ENCODE measurements around the gene GSC. TPM values are rescaled to one million over a fixed set of nuclear protein-coding genes. Genes with fewer than 3 reads are reported as not detected.
A peak's percentile ranks its signal among the peaks of the same experiment; 100 is the strongest.
"Not testable (repeated sequence)": the region's sequence is repeated elsewhere in the genome, so short reads cannot be mapped to it uniquely, and the experiment has no call there.

GSC gene
- total RNA-seq, 1 experiment from 2014 or later: not detected

DNA sequence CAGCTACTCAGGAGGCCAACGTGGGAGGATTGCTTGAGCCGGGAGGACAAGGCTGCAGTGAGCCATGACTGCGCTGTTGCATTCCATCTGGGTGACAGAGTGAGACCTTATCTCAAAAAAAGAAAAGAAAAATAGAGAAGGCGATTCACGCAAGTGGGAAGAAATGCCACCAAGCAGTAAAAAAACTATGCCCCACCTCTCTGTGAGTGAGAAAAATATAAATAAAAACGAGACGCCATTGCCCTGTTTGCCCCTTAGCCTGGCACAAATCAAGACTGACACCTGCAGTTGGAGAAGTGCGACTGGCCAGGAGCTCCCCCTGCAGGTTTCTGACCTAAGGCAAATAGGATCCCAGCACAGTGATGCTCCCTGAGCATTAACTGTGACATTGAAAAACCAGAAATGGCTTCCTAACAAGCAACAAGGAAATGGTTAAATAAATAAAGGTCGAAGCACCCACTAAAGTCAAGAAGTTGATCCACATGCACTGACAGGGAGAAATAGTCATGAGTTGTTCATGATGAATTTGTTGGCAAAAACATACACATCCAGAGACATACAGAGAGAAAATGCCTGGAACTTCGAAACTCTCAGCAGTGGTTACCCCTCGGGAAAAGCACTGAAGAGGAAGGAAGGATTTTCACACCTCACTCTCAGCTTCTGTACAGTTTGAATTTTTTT, 21.1 kb downstream of the GSC start:
- H3K9me3 ChIP-seq: no peaks in the 10 kb centered on the region
- no peak overlapping the region for H3K4me3 Mint-ChIP-seq (ENCODE audit: unreplicated experiment)
- no peak overlapping the region for H3K4me3 ChIP-seq (ENCODE audit: low read depth, low read length)
- no TSS peak for BruUV-seq (replicated peaks)
- H3K4me1 Mint-ChIP-seq (ENCODE audit: low read depth, unreplicated experiment): no peaks in the 10 kb centered on the region
- no peaks in the 10 kb centered on the region for H3K36me3 ChIP-seq (ENCODE audit: control insufficient read depth, insufficient read depth, low read length)
- no peak overlapping the region for H3K27ac Mint-ChIP-seq (ENCODE audit: unreplicated experiment)
- H3K4me1 ChIP-seq: no peaks in the 10 kb centered on the region
- no peaks in the 10 kb centered on the region for H3K27me3 ChIP-seq (replicated peaks; ENCODE audit: control insufficient read depth, insufficient read depth, low read length)
- POLR2A ChIA-PET: no interaction called here
- TF ChIP-seq, protein P1, sequence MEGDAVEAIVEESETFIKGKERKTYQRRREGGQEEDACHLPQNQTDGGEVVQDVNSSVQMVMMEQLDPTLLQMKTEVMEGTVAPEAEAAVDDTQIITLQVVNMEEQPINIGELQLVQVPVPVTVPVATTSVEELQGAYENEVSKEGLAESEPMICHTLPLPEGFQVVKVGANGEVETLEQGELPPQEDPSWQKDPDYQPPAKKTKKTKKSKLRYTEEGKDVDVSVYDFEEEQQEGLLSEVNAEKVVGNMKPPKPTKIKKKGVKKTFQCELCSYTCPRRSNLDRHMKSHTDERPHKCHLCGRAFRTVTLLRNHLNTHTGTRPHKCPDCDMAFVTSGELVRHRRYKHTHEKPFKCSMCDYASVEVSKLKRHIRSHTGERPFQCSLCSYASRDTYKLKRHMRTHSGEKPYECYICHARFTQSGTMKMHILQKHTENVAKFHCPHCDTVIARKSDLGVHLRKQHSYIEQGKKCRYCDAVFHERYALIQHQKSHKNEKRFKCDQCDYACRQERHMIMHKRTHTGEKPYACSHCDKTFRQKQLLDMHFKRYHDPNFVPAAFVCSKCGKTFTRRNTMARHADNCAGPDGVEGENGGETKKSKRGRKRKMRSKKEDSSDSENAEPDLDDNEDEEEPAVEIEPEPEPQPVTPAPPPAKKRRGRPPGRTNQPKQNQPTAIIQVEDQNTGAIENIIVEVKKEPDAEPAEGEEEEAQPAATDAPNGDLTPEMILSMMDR (IDR thresholded peaks at IDR 0.05; ENCODE audit: insufficient read depth in 1 of 2, low read depth in 1 of 2, low read length in 1 of 2, severe bottlenecking in 1 of 2, unreplicated experiment in 1 of 2): peak; percentile 69 to 72
- CTCF ChIA-PET: interaction anchor here (0.8 to 1.5 kb wide), 2 partner anchors 11 to 59 kb away, joined by 3 to 4 read pairs; no protein-coding TSS in a partner anchor
- peaks cover 10% of the 10 kb centered on the region for H3K9me3 Mint-ChIP-seq (ENCODE audit: unreplicated experiment)
- H3K36me3 Mint-ChIP-seq (ENCODE audit: insufficient read depth, unreplicated experiment): no peaks in the 10 kb centered on the region
- intact Hi-C loops (cut with micrococcal nuclease; ENCODE audit: unreplicated experiment): loop anchor here (1.0 kb wide), 1 partner anchor 60 kb away; no protein-coding TSS in a partner anchor
- H3K27me3 Mint-ChIP-seq (ENCODE audit: insufficient read depth, unreplicated experiment): peaks cover 10% of the 10 kb centered on the region
- DNase-seq: peak in 1 of 2 experiments; percentile 58

DNA sequence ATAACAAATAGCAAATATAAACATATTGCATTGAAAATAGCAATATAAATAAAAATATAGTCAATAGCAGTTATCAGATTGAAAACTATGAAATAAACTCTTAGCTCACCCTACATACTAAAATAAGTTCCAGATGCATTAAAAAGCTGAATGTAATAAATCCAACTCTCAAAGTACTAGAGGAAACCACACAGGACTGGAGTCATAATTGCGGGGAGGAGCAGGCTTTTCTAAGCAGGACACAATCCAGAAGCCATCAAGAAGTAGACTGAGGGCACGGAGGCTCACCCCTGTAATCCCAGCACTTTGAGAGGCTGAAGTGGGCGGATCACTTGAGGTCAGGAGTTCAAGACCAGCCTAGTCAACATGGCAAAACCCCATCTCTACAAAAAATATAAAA, 22.2 kb downstream of the GSC start:
- TF ChIP-seq, protein P1 (IDR thresholded peaks at IDR 0.05; ENCODE audit: insufficient read depth in 1 of 2, low read depth in 1 of 2, low read length in 1 of 2, severe bottlenecking in 1 of 2, unreplicated experiment in 1 of 2): no peak
- no peaks in the 10 kb centered on the region for H3K4me1 Mint-ChIP-seq (ENCODE audit: low read depth, unreplicated experiment)
- H3K36me3 Mint-ChIP-seq (ENCODE audit: insufficient read depth, unreplicated experiment): no peaks in the 10 kb centered on the region
- no peak for DNase-seq
- intact Hi-C loops (cut with micrococcal nuclease; ENCODE audit: unreplicated experiment): loop anchor here (1.0 kb wide), 1 partner anchor 58 kb away; no protein-coding TSS in a partner anchor
- Histone ChIP-seq H3K27me3 (replicated peaks; ENCODE audit: control insufficient read depth, insufficient read depth, low read length) (no peaks in the 10 kb centered on the region), H3K4me3 (ENCODE audit: low read depth, low read length) (no peak overlapping the region), H3K9me3 (no peaks in the 10 kb centered on the region), H3K36me3 (ENCODE audit: control insufficient read depth, insufficient read depth, low read length) (no peaks in the 10 kb centered on the region), H3K4me1 (no peaks in the 10 kb centered on the region)
- peaks cover 10% of the 10 kb centered on the region for H3K9me3 Mint-ChIP-seq (ENCODE audit: unreplicated experiment)
- BruUV-seq (replicated peaks): no TSS peak
- peaks cover 10% of the 10 kb centered on the region for H3K27me3 Mint-ChIP-seq (ENCODE audit: insufficient read depth, unreplicated experiment)
- H3K27ac Mint-ChIP-seq (ENCODE audit: unreplicated experiment): no peak overlapping the region
- ChIA-PET CTCF (no interaction called here), POLR2A (no interaction called here)
- no peak overlapping the region for H3K4me3 Mint-ChIP-seq (ENCODE audit: unreplicated experiment)

DNA sequence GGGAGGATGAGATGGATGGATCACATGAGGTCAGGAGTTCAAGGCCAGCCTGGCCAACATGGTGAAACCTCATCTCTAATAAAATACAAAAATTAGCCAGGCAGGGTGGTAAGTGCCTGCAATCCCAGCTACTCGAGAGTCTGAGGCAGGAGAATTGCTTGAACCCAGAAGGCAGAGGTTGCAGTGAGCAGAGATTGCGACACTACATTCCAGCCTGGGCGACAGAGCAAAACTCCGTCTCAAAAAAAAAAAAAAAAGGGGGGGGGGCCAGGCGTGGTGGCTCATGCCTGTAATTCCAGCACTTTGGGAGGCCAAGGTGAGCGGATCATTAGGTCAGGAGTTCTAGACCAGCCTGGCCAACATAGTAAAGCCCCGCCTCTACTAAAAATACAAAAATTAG, 22.8 kb downstream of the GSC start:
- BruUV-seq (replicated peaks); H3K4me1 ChIP-seq; H3K9me3 Mint-ChIP-seq (ENCODE audit: unreplicated experiment); H3K36me3 ChIP-seq (ENCODE audit: control insufficient read depth, insufficient read depth, low read length); CTCF ChIA-PET; H3K4me3 ChIP-seq (ENCODE audit: low read depth, low read length); POLR2A ChIA-PET; H3K27ac Mint-ChIP-seq (ENCODE audit: unreplicated experiment); DNase-seq; H3K4me1 Mint-ChIP-seq (ENCODE audit: low read depth, unreplicated experiment); intact Hi-C loops (cut with micrococcal nuclease; ENCODE audit: unreplicated experiment); H3K27me3 Mint-ChIP-seq (ENCODE audit: insufficient read depth, unreplicated experiment); H3K4me3 Mint-ChIP-seq (ENCODE audit: unreplicated experiment); H3K27me3 ChIP-seq (replicated peaks; ENCODE audit: control insufficient read depth, insufficient read depth, low read length); H3K36me3 Mint-ChIP-seq (ENCODE audit: insufficient read depth, unreplicated experiment); H3K9me3 ChIP-seq: not testable (repeated sequence)

All from Caco-2 (cell line).